SK-N-SH (cell line): ENCODE results near the gene PLXNB3. TPM values are rescaled to one million over a fixed set of nuclear protein-coding genes. Genes with fewer than 3 reads are reported as not detected.

ENCODE experiments used
- CTCF ChIA-PET: fragments of 300-600, 350-600 bp; formaldehyde crosslinking; extraction: SDS; loops from one replicate; lab custom pipeline; 2021; lab: Yijun Ruan, JAX
- POLR2A ChIA-PET: fragments of 350-600 bp; sonication (Branson Sonifier 250); formaldehyde crosslinking; extraction: SDS; loops from one replicate; lab custom pipeline; 2020; ENCODE audit warnings: antibody characterized with exemption, inconsistent platforms; lab: Yijun Ruan, JAX
- DNase-seq: peaks from one replicate; pipeline ENCODE4 v3.0.0; 2012
- H2AFZ ChIP-seq: fragments of 200-600 bp; sonication (generic); 2 replicates; pipeline ENCODE4 v1.8.1; 2016; ENCODE audit warnings: antibody characterized with exemption, mild to moderate bottlenecking, low read depth
- H3F3A ChIP-seq: fragments of 200-600 bp; sonication (generic); replicated peaks from 2 replicates; pipeline ENCODE3; 2016; ENCODE audit warnings: antibody characterized with exemption, mild to moderate bottlenecking; ENCODE audit not compliant: insufficient read depth
- H3K27ac ChIP-seq, 2 experiments: fragments of 200-500 bp in 1 of 2; fragments of 200-600 bp in 1 of 2; sonication (Bioruptor generic) in 1 of 2; sonication (generic), shearing (Covaris generic) in 1 of 2; 2 replicates each; pipeline versions ENCODE4 v1.5.1 to v1.6.1; 2014 to 2016; ENCODE audit warnings: low read depth in 2 of 2, inconsistent platforms in 1 of 2, low read length in 1 of 2, mild to moderate bottlenecking in 1 of 2, mixed read lengths in 1 of 2
- H3K27me3 ChIP-seq: fragments of 200-600 bp; sonication (generic), shearing (Covaris generic); 2 replicates; pipeline ENCODE4 v1.6.1; 2016; ENCODE audit warnings: mixed run types; ENCODE audit not compliant: insufficient read depth
- H3K36me3 ChIP-seq, 2 experiments: fragments of 200-500 bp in 1 of 2; fragments of 200-600 bp in 1 of 2; sonication (Bioruptor generic) in 1 of 2; sonication (generic) in 1 of 2; replicated peaks in 1 of 2; 2 replicates each; pipeline versions ENCODE3 to v1.5.1; 2014 to 2016; ENCODE audit warnings: low read length in 1 of 2, mild to moderate bottlenecking in 1 of 2; ENCODE audit not compliant: insufficient read depth in 2 of 2, control insufficient read depth in 1 of 2
- H3K4me1 ChIP-seq, 2 experiments: fragments of 200-500 bp in 1 of 2; fragments of 200-600 bp in 1 of 2; sonication (Bioruptor generic) in 1 of 2; sonication (generic), shearing (Covaris generic) in 1 of 2; 2 replicates each; pipeline versions ENCODE4 v1.5.1 to v1.6.1; 2014 to 2016; ENCODE audit warnings: low read depth in 1 of 2, low read length in 1 of 2, mixed run types in 1 of 2; ENCODE audit not compliant: insufficient read depth in 2 of 2, control insufficient read depth in 1 of 2
- H3K4me2 ChIP-seq: fragments of 200-600 bp; sonication (generic), shearing (Covaris generic); 2 replicates; pipeline ENCODE4 v1.6.1; 2017; ENCODE audit warnings: mixed run types
- H3K4me3 ChIP-seq, 2 experiments: fragments of 200-500 bp in 1 of 2; fragments of 200-600 bp in 1 of 2; sonication (Bioruptor generic) in 1 of 2; sonication (generic), shearing (Covaris generic) in 1 of 2; 2 replicates each; pipeline versions ENCODE4 v1.5.1 to v1.8.1; 2014 to 2016; ENCODE audit warnings: low read depth in 2 of 2, inconsistent platforms in 1 of 2, low read length in 1 of 2, mild to moderate bottlenecking in 1 of 2, mixed read lengths in 1 of 2, moderate library complexity in 1 of 2
- H3K79me2 ChIP-seq: fragments of 200-600 bp; sonication (generic); 2 replicates; pipeline ENCODE4 v1.8.1; 2017; ENCODE audit warnings: mild to moderate bottlenecking; ENCODE audit not compliant: insufficient read depth
- H3K9ac ChIP-seq: fragments of 200-600 bp; sonication (generic); 2 replicates; pipeline ENCODE4 v1.6.1; 2017; ENCODE audit warnings: mixed run types
- H3K9me2 ChIP-seq: fragments of 200-600 bp; sonication (generic); 2 replicates; pipeline ENCODE4 v1.6.1; 2017; ENCODE audit warnings: mixed run types
- H3K9me3 ChIP-seq: fragments of 200-600 bp; sonication (generic); 2 replicates; pipeline ENCODE4 v1.6.1; 2017; ENCODE audit warnings: mixed run types, mild to moderate bottlenecking, moderate library complexity
- H4K20me1 ChIP-seq: fragments of 200-600 bp; sonication (generic); 2 replicates; pipeline ENCODE4 v1.6.1; 2017; ENCODE audit warnings: mild to moderate bottlenecking, mixed run types; ENCODE audit not compliant: insufficient read depth
- FOSL2 ChIP-seq: IDR thresholded peaks from 2 replicates; pipeline ENCODE4 v1.4.0; 2012; ENCODE audit warnings: low read depth, mild to moderate bottlenecking, moderate library complexity, borderline replicate concordance
- FOXJ3 ChIP-seq: sonication (generic); formaldehyde crosslinking; IDR thresholded peaks from 2 replicates; pipeline ENCODE4 v1.5.1; 2020; ENCODE audit warnings: mild to moderate bottlenecking, missing genetic modification reagents
- FOXM1 ChIP-seq: IDR thresholded peaks from 2 replicates; pipeline ENCODE4 v1.4.0; 2012; ENCODE audit warnings: low read depth, mild to moderate bottlenecking
- GATA2 ChIP-seq: sonication (generic); formaldehyde crosslinking; IDR thresholded peaks from 2 replicates; pipeline ENCODE4 v1.5.0; 2020; ENCODE audit warnings: mild to moderate bottlenecking, missing genetic modification reagents
- IRF3 ChIP-seq: fragments of 150-350 bp; IDR thresholded peaks from 2 replicates; pipeline ENCODE4 v1.6.1; 2016; ENCODE audit warnings: mild to moderate bottlenecking, low read depth, low read length
- JUND ChIP-seq: IDR thresholded peaks from 2 replicates; pipeline ENCODE4 v1.4.0; 2012
- MXI1 ChIP-seq: IDR thresholded peaks from 2 replicates; pipeline ENCODE4 v1.6.1; 2012; ENCODE audit warnings: mild to moderate bottlenecking, low read depth, low read length, improper control_type of control experiment
- NRF1 ChIP-seq: IDR thresholded peaks from 2 replicates; pipeline ENCODE4 v1.6.1; 2012; ENCODE audit warnings: low read depth, mild to moderate bottlenecking, low read length
- RAD21 ChIP-seq: IDR thresholded peaks from 2 replicates; pipeline ENCODE4 v1.6.1; 2012; ENCODE audit warnings: mild to moderate bottlenecking, low read length
- REST ChIP-seq: IDR thresholded peaks from 2 replicates; pipeline ENCODE4 v1.6.1; 2012; ENCODE audit warnings: mild to moderate bottlenecking, low read depth, low read length, moderate library complexity
- RXRA ChIP-seq: IDR thresholded peaks from 2 replicates; pipeline ENCODE4 v1.4.0; 2012; ENCODE audit warnings: low read depth, mild to moderate bottlenecking, borderline replicate concordance
- SIN3A ChIP-seq: IDR thresholded peaks from 2 replicates; pipeline ENCODE4 v1.6.1; 2012; ENCODE audit warnings: low read depth, mild to moderate bottlenecking, low read length, moderate library complexity, borderline replicate concordance
- TEAD4 ChIP-seq: IDR thresholded peaks from 2 replicates; pipeline ENCODE4 v1.4.0; 2012; ENCODE audit warnings: mild to moderate bottlenecking, borderline replicate concordance; ENCODE audit not compliant: insufficient read depth
- USF2 ChIP-seq: fragments of 150-350 bp; IDR thresholded peaks from 2 replicates; pipeline ENCODE4 v1.6.1; 2017; ENCODE audit warnings: antibody characterized with exemption, low read length, low read depth, borderline replicate concordance
- YY1 ChIP-seq: IDR thresholded peaks from 2 replicates; pipeline ENCODE4 v1.4.0; 2012; ENCODE audit warnings: low read depth, mild to moderate bottlenecking
- WGBS: methylation state at CpG from one replicate; pipeline ENCODE4 v1.1.6; 2017; ENCODE audit warnings: low lambda C conversion rate; 5-methylcytosine and 5-hydroxymethylcytosine counted together
- polyA plus RNA-seq, 3 experiments: library from polyadenylated mRNA; depleted of rRNA; stranded (reverse); fragments of >200 nt; gene quantifications; 2 replicates each; pipeline ENCODE4 v1.2.3, GENCODE V29; 2012

Gene PLXNB3
- polyA plus RNA-seq, 1 of the 3 experiments (the other 2 are of a cell fraction): 15.5 TPM

- CTCF ChIA-PET: no interaction called here
- Histone ChIP-seq H3K79me2 (peaks cover 6% of the 10 kb centered on the region; the same call in 1 of the 2 replicates), H3K27me3 (peaks cover 10% of the 10 kb centered on the region; the same call in 1 of the 2 replicates)
- TF ChIP-seq USF2 (no peak), RAD21 (no peak), REST (no peak), SIN3A (no peak), MXI1 (no peak), FOXM1 (no peak), FOSL2 (no peak), GATA2 (CRISPR knock-in tag) (no peak), RXRA (no peak), IRF3 (no peak), JUND (no peak), NRF1 (no peak), TEAD4 (no peak), FOXJ3 (CRISPR knock-in tag) (no peak), YY1 (no peak)
- TF ChIP-seq, all 33 proteins: peak for 0
- Histone ChIP-seq H3K9me3 (no peaks in the 10 kb centered on the region), H3K36me3 (peaks cover 0 to 6% of the 10 kb centered on the region in 2 experiments), H3K4me2 (no peak overlapping the region), H4K20me1 (0 out of 2 replicates have a peak, but pooled peaks cover 7% of the 10 kb centered on the region), H3K4me3 (no peak overlapping the region), H3K4me1 (peaks cover 0 to 15% of the 10 kb centered on the region in 2 experiments; a peak in 1 of 4 replicates), H3K9me2 (no peaks in the 10 kb centered on the region), H3K27ac (no peak overlapping the region), H3F3A (no peaks in the 10 kb centered on the region), H3K9ac (no peak overlapping the region), H2AFZ (no peak overlapping the region)
- POLR2A ChIA-PET: no interaction called here
- WGBS: 38% methylated on average over 5 of the region's 15 CpGs
- no peak for DNase-seq
These were observed 22.6 kb downstream of the PLXNB3 start for GRCh38 chrX:153786669-153787068.
